H1 (cell line): ENCODE data around the gene BTF3L4. TPM values are rescaled to one million over a fixed set of nuclear protein-coding genes. Genes with fewer than 3 reads are reported as not detected.
A peak's percentile ranks its signal among the peaks of the same experiment; 100 is the strongest.

Experiments
- CTCF ChIA-PET: fragments of 300-600 bp; sonication (Branson Sonifier 250); formaldehyde crosslinking; loops from one replicate; lab custom pipeline; 2021; ENCODE audit not compliant: partially characterized antibody; lab: Charles Lee
- POLR2A ChIA-PET: fragments of 300-600 bp; sonication (Branson Sonifier 250); formaldehyde crosslinking; loops from one replicate; lab custom pipeline; 2021; ENCODE audit warnings: inconsistent platforms; ENCODE audit not compliant: partially characterized antibody; lab: Charles Lee
- DNase-seq, 2 experiments: peaks; one replicate each; pipeline versions ENCODE4 v3.0.0 to v3.0.0-alpha.2; 2010 to 2022; ENCODE audit warnings: low spot score in 2 of 2, low read depth in 1 of 2, mixed read lengths in 1 of 2
- FAIRE-seq: peaks from 2 replicates; lab custom pipeline; 2011; peaks lifted over from hg19 to GRCh38; lab: Jason Lieb, UNC
- H2AFZ ChIP-seq: 2 replicates; pipeline ENCODE4 v1.8.1; 2012; ENCODE audit warnings: low read length, inconsistent platforms
- H2AK5ac ChIP-seq: 2 replicates; pipeline ENCODE4 v1.6.1; 2013; ENCODE audit warnings: low read depth, low read length
- H2BK120ac ChIP-seq: replicated peaks from 2 replicates; pipeline ENCODE3; 2013; ENCODE audit warnings: low read depth, low read length, inconsistent platforms
- H2BK12ac ChIP-seq: 2 replicates; pipeline ENCODE4 v1.6.1; 2013; ENCODE audit warnings: low read depth, low read length
- H2BK15ac ChIP-seq: 2 replicates; pipeline ENCODE4 v1.6.1; 2013; ENCODE audit warnings: low read length
- H2BK20ac ChIP-seq: 2 replicates; pipeline ENCODE4 v1.6.1; 2013; ENCODE audit warnings: low read length
- H2BK5ac ChIP-seq: 2 replicates; pipeline ENCODE4 v1.6.1; 2013; ENCODE audit warnings: low read depth, low read length
- H3K14ac ChIP-seq: 2 replicates; pipeline ENCODE4 v1.6.1; 2013; ENCODE audit warnings: inconsistent platforms; ENCODE audit not compliant: insufficient read length
- H3K18ac ChIP-seq: 2 replicates; pipeline ENCODE4 v1.6.1; 2013; ENCODE audit warnings: low read length; ENCODE audit errors: extremely low read depth
- H3K23ac ChIP-seq: 2 replicates; pipeline ENCODE4 v1.6.1; 2013; ENCODE audit warnings: inconsistent platforms; ENCODE audit not compliant: insufficient read length
- H3K23me2 ChIP-seq: 2 replicates; pipeline ENCODE4 v1.6.1; 2013; ENCODE audit warnings: low read depth, low read length
- H3K27ac ChIP-seq: 2 replicates; pipeline ENCODE4 v1.6.1; 2011; ENCODE audit warnings: low read depth, low read length, inconsistent platforms
- H3K27me3 ChIP-seq, 4 experiments: replicated peaks in 1 of 4; 1 replicate in 1 of 4; 2 replicates in 3 of 4; pipeline versions ENCODE4 v1.6.1 to v1.8.1; 2011 to 2013; ENCODE audit warnings: low read length in 3 of 4, mild to moderate bottlenecking in 3 of 4, inconsistent platforms in 2 of 4, mixed read lengths in 2 of 4, moderate library complexity in 1 of 4; ENCODE audit not compliant: control insufficient read depth in 3 of 4, insufficient read depth in 3 of 4; ENCODE audit errors: extremely low read depth in 1 of 4
- H3K36me3 ChIP-seq, 4 experiments: 2 replicates each; pipeline versions ENCODE4 v1.6.1 to v1.8.1; 2011 to 2013; ENCODE audit warnings: mild to moderate bottlenecking in 4 of 4, low read length in 3 of 4, moderate library complexity in 2 of 4, control low read depth in 1 of 4, inconsistent platforms in 1 of 4; ENCODE audit not compliant: insufficient read depth in 4 of 4, control insufficient read depth in 2 of 4
- H3K4ac ChIP-seq: replicated peaks from 2 replicates; pipeline ENCODE3; 2013; ENCODE audit warnings: low read length, low read depth, mixed read lengths, inconsistent platforms; ENCODE audit not compliant: insufficient read length
- H3K4me1 ChIP-seq, 4 experiments: replicated peaks in 1 of 4; 1 replicate in 1 of 4; 2 replicates in 3 of 4; pipeline versions ENCODE4 v1.6.1 to v1.8.1; 2011 to 2013; ENCODE audit warnings: low read length in 3 of 4, inconsistent platforms in 2 of 4, mixed read lengths in 1 of 4; ENCODE audit not compliant: insufficient read depth in 4 of 4, control insufficient read depth in 3 of 4
- H3K4me2 ChIP-seq, 2 experiments: 2 replicates each; pipeline versions ENCODE4 v1.6.1 to v1.8.1; 2011 to 2013; ENCODE audit warnings: low read depth in 2 of 2, low read length in 2 of 2, control low read depth in 1 of 2, inconsistent platforms in 1 of 2, mild to moderate bottlenecking in 1 of 2; ENCODE audit not compliant: insufficient read depth in 1 of 2
- H3K4me3 ChIP-seq, 4 experiments: fragments of 200-600, 300-600 bp in 1 of 4; sonication (generic), shearing (Covaris generic), sonication (Bioruptor Twin) in 1 of 4; 2 replicates each; pipeline versions ENCODE4 v1.5.1 to v1.8.1; 2011 to 2016; ENCODE audit warnings: low read length in 4 of 4, low read depth in 3 of 4, control low read depth in 2 of 4, inconsistent platforms in 2 of 4, mild to moderate bottlenecking in 2 of 4, mixed read lengths in 1 of 4, moderate library complexity in 1 of 4; ENCODE audit not compliant: insufficient read depth in 2 of 4; ENCODE audit errors: extremely low read depth in 1 of 4
- H3K56ac ChIP-seq: replicated peaks from 2 replicates; pipeline ENCODE3; 2013; ENCODE audit warnings: low read depth, mild to moderate bottlenecking, mixed read lengths, low read length, inconsistent platforms; ENCODE audit not compliant: insufficient read length
- H3K79me1 ChIP-seq: 2 replicates; pipeline ENCODE4 v1.6.1; 2013; ENCODE audit warnings: low read depth, low read length, control low read depth
- H3K79me2 ChIP-seq, 2 experiments: 2 replicates each; pipeline versions ENCODE4 v1.6.1 to v1.8.1; 2012 to 2013; ENCODE audit warnings: low read length in 2 of 2, mild to moderate bottlenecking in 2 of 2, inconsistent platforms in 1 of 2; ENCODE audit not compliant: insufficient read depth in 2 of 2, control insufficient read depth in 1 of 2
- H3K9ac ChIP-seq, 4 experiments: replicated peaks in 1 of 4; 1 replicate in 1 of 4; 2 replicates in 3 of 4; pipeline versions ENCODE4 v1.6.1 to v1.8.1; 2011 to 2013; ENCODE audit warnings: low read depth in 3 of 4, low read length in 3 of 4, control low read depth in 2 of 4, mild to moderate bottlenecking in 2 of 4, moderate library complexity in 2 of 4, inconsistent platforms in 1 of 4; ENCODE audit errors: extremely low read depth in 1 of 4
- H3K9me3 ChIP-seq, 2 experiments: 2 replicates each; pipeline versions ENCODE4 v1.6.1 to v1.8.1; 2012 to 2013; ENCODE audit warnings: mild to moderate bottlenecking in 2 of 2, moderate library complexity in 2 of 2, control low read depth in 1 of 2, inconsistent platforms in 1 of 2, low read depth in 1 of 2, low read length in 1 of 2, mixed read lengths in 1 of 2; ENCODE audit not compliant: insufficient read depth in 2 of 2
- H4K20me1 ChIP-seq, 2 experiments: replicated peaks in 1 of 2; 2 replicates each; pipeline versions ENCODE3 to v1.8.1; 2011 to 2013; ENCODE audit warnings: inconsistent platforms in 2 of 2, low read length in 2 of 2, mild to moderate bottlenecking in 1 of 2; ENCODE audit not compliant: insufficient read depth in 2 of 2, control insufficient read depth in 1 of 2
- H4K5ac ChIP-seq: 2 replicates; pipeline ENCODE4 v1.6.1; 2013; ENCODE audit warnings: low read length, low read depth, mixed read lengths, inconsistent platforms; ENCODE audit not compliant: insufficient read length
- H4K8ac ChIP-seq: 2 replicates; pipeline ENCODE4 v1.8.0; 2013; ENCODE audit warnings: mild to moderate bottlenecking, moderate library complexity, low read length, inconsistent platforms; ENCODE audit not compliant: insufficient read depth; ENCODE audit errors: extremely low read depth
- H4K91ac ChIP-seq: replicated peaks from 2 replicates; pipeline ENCODE3; 2013; ENCODE audit warnings: low read length, mixed read lengths, inconsistent platforms; ENCODE audit not compliant: insufficient read length
- ASH2L ChIP-seq: fragments of 200-600, 300-600 bp; sonication (generic); IDR thresholded peaks from one replicate; pipeline ENCODE4 v1.7.1; 2017; ENCODE audit warnings: low read length
- BCL11A ChIP-seq, 2 experiments: IDR thresholded peaks; one replicate each; pipeline ENCODE4 v1.6.1; 2011; ENCODE audit warnings: low read depth in 2 of 2, low read length in 2 of 2, mild to moderate bottlenecking in 2 of 2
- E2F6 ChIP-seq: IDR thresholded peaks from 2 replicates; pipeline ENCODE4 v1.6.1; 2012; ENCODE audit warnings: inconsistent platforms
- GTF2F1 ChIP-seq: IDR thresholded peaks from 2 replicates; pipeline ENCODE4 v1.6.1; 2012; ENCODE audit warnings: low read depth, low read length, improper control_type of control experiment, borderline replicate concordance
- KDM5A ChIP-seq: fragments of 200-600 bp; IDR thresholded peaks from 2 replicates; pipeline ENCODE4 v1.7.1; 2012; ENCODE audit warnings: mild to moderate bottlenecking, low read length, inconsistent platforms, mixed read lengths
- NRF1 ChIP-seq: IDR thresholded peaks from 2 replicates; pipeline ENCODE4 v1.6.1; 2011; ENCODE audit warnings: mild to moderate bottlenecking, low read depth, low read length, improper control_type of control experiment
- PHF8 ChIP-seq: fragments of 200-600 bp; sonication (generic); conservative IDR thresholded peaks from 2 replicates; pipeline ENCODE4 v1.7.1; 2012; ENCODE audit warnings: low read depth, mild to moderate bottlenecking, inconsistent platforms, low read length, moderate library complexity
- POU5F1 ChIP-seq: IDR thresholded peaks from 2 replicates; pipeline ENCODE4 v1.6.1; 2011; ENCODE audit warnings: low read depth, mild to moderate bottlenecking, low read length, moderate library complexity
- RNF2 ChIP-seq: fragments of 200-900, 300-1000 bp; sonication (generic); IDR thresholded peaks from 2 replicates; pipeline ENCODE4 v1.7.1; 2016; ENCODE audit warnings: borderline replicate concordance, low read depth, mild to moderate bottlenecking, antibody characterized with exemption, low read length; ENCODE audit not compliant: poor library complexity, severe bottlenecking; ENCODE audit errors: missing control alignments
- SIN3A ChIP-seq, 2 experiments: IDR thresholded peaks in 1 of 2; conservative IDR thresholded peaks in 1 of 2; 2 replicates each; pipeline ENCODE4 v1.6.1; 2011 to 2012; ENCODE audit warnings: low read length in 2 of 2, improper control_type of control experiment in 1 of 2, low read depth in 1 of 2, mild to moderate bottlenecking in 1 of 2
- SUZ12 ChIP-seq: fragments of 200-600 bp; sonication (generic); IDR thresholded peaks from 2 replicates; pipeline ENCODE4 v1.6.1; 2012; ENCODE audit warnings: mild to moderate bottlenecking, inconsistent platforms, low read length, moderate library complexity, mixed read lengths
- WGBS, 2 experiments: shearing (Covaris generic) in 1 of 2; methylation state at CpG; one replicate each; pipeline versions ENCODE4 v1.1.6 to v1.1.7; 2013 to 2015; ENCODE audit warnings: low lambda C conversion rate in 2 of 2, mixed read lengths in 2 of 2, inconsistent platforms in 1 of 2, low coverage in 1 of 2, missing lambda C conversion rate in 1 of 2; ENCODE audit not compliant: insufficient replicate concordance in 2 of 2, insufficient coverage in 1 of 2, insufficient read length in 1 of 2; ENCODE audit errors: extremely low coverage in 1 of 2, missing lambda C conversion rate in 1 of 2; 5-methylcytosine and 5-hydroxymethylcytosine counted together
- polyA plus RNA-seq, 7 experiments: library from polyadenylated mRNA; depleted of rRNA in 3 of 7; stranded (reverse) in 5 of 7; unstranded in 2 of 7; fragments of >200 nt in 5 of 7; fragments of 200-250 nt in 2 of 7; gene quantifications; 1 replicate in 5 of 7; 2 replicates in 1 of 7; 4 replicates in 1 of 7; pipeline versions ENCODE4 v1.2.1 to v1.2.3, GENCODE V29; 2011 to 2013; ENCODE audit warnings: missing spikeins in 2 of 7, mixed read lengths in 2 of 7
- total RNA-seq: library from RNA; stranded (reverse); fragmentation: NEBNext Ultra II Directional; extraction: Animal tissue kit (Norgen Biotek cat#: 25700); gene quantifications from 2 replicates; pipeline ENCODE4 v1.2.1, GENCODE V29; 2021

BTF3L4 gene
- total and polyA plus RNA-seq, 2 of the 8 experiments (the other 6 are each of a cell fraction or from before 2014, with no cell fraction given) = 76.1 to 98.3 TPM

- FAIRE-seq = no peak
- Histone ChIP-seq H3K4me2 (peak overlapping the region; percentile 79 to 96), H4K5ac (no peak overlapping the region), H3K4me3 (peak overlapping the region in 2 of 4 experiments; percentile 87 to 88; a peak in 3 of 8 replicates), H3K79me2 (peaks cover 17 to 72% of the 10 kb centered on the region in 2 experiments), H3K9ac (no peak overlapping the region; a peak in 1 of 7 replicates), H3K4ac (no peak overlapping the region), H3K14ac (no peak overlapping the region), H4K20me1 (peaks cover 0 to 4% of the 10 kb centered on the region in 2 experiments), H2AFZ (no peak overlapping the region), H2BK120ac (no peak overlapping the region), H2BK15ac (no peak overlapping the region), H2AK5ac (no peak overlapping the region), H2BK5ac (no peak overlapping the region), H3K9me3 (no peaks in the 10 kb centered on the region), H2BK12ac (no peak overlapping the region), H3K36me3 (peaks cover 8 to 29% (median 21%) of the 10 kb centered on the region in 4 experiments), H3K18ac (no peak overlapping the region), H3K27ac (peak overlapping the region; percentile 28; the same call in 1 of the 2 replicates), H3K23ac (no peak overlapping the region), H3K27me3 (no peaks in the 10 kb centered on the region), H4K91ac (no peak overlapping the region), H3K23me2 (peaks cover 11% of the 10 kb centered on the region; the same call in 1 of the 2 replicates), H3K4me1 (peaks cover 0 to 7% (median 2%) of the 10 kb centered on the region in 4 experiments; a peak in 3 of 7 replicates), H2BK20ac (no peak overlapping the region), H4K8ac (no peak overlapping the region), H3K79me1 (no peaks in the 10 kb centered on the region; the same call in none of the 2 replicates), H3K56ac (no peak overlapping the region)
- DNase-seq = no peak
- POLR2A ChIA-PET = interaction anchor here (1.2 to 5.4 kb wide), 3 partner anchors 9 to 24 kb away, joined by 3 to 61 read pairs (median 54); partner anchors contain the start of gene KTI12
- 100% methylated on average over 1 of the region's 1 CpG; no CpG with 5 or more reads in 1 of the 2 experiments for WGBS, 2 experiments
- CTCF ChIA-PET = interaction anchor here (1.4 kb wide), 1 partner anchor 291 kb away, joined by 3 read pairs; no protein-coding TSS in a partner anchor
- TF ChIP-seq BCL11A (IDR thresholded peaks at IDR 0.05; ENCODE audit: low read depth in 2 of 2, low read length in 2 of 2) (no peak), NRF1 (no peak), GTF2F1 (no peak), SIN3A (conservative IDR thresholded peaks at IDR 0.05 in 1 of 2, IDR thresholded peaks at IDR 0.05 in 1 of 2; ENCODE audit: low read depth in 1 of 2, low read length in 2 of 2) (no peak), RNF2 (no peak), SUZ12 (no peak), KDM5A (no peak), E2F6 (no peak), ASH2L (no peak), PHF8 (no peak), POU5F1 (no peak)
Measured at GRCh38 chr1:52057876-52058415, 1.9 kb downstream of the BTF3L4 start.
